ENCODE data around the gene MOGAT1.

DNA sequence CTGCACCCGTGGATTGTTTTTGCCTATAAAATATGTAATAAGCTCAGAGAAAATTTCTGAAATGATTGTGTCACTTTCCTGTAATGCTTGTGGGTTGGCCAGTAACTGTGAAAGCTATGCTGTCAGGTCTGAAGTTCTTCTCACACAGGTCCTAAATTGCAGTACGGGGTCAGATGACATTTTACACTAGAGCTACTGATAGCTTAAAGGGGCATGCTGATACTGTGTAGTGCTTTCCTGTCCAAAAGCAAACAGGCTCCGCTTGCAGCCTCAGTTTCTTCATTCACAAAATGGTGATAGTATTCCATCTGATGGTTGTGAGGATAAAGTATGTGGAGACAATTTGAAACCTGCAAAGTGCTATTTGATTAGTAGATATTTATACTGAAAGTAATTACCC lies 8.0 kb upstream of the MOGAT1 start:
- no peak for TF ChIP-seq CTCF (IDR thresholded peaks at IDR 0.05)
- TF ChIP-seq ZFX (IDR thresholded peaks at IDR 0.05; ENCODE audit: borderline replicate concordance): no peak

All from 22Rv1 (cell line).